Smooth muscle cell (in vitro differentiated cells): ENCODE measurements around the gene SEMA4D. TPM values are rescaled to one million over a fixed set of nuclear protein-coding genes. Genes with fewer than 3 reads are reported as not detected.

Experiments
- DNase-seq: peaks from one replicate; lab custom pipeline; 2025; ENCODE audit not compliant: unreplicated experiment; lab: John Stamatoyannopoulos, UW
- H2AFZ ChIP-seq: fragments of 200-600 bp; sonication (generic); 2 replicates; pipeline ENCODE4 v1.6.0; 2016; ENCODE audit warnings: antibody characterized with exemption, low read depth, mild to moderate bottlenecking
- H3F3A ChIP-seq: fragments of 200-600 bp; sonication (generic); 2 replicates; pipeline ENCODE4 v1.6.0; 2017; ENCODE audit warnings: antibody characterized with exemption, low read depth
- H3K27ac ChIP-seq: fragments of 200-600 bp; sonication (generic); 2 replicates; pipeline ENCODE4 v1.5.1; 2016; ENCODE audit warnings: low read depth, mild to moderate bottlenecking
- H3K27me3 ChIP-seq: fragments of 200-600 bp; sonication (generic); 2 replicates; pipeline ENCODE4 v1.6.1; 2016; ENCODE audit warnings: low read depth, mild to moderate bottlenecking
- H3K36me3 ChIP-seq: fragments of 200-600 bp; sonication (generic); 2 replicates; pipeline ENCODE4 v1.5.1; 2016; ENCODE audit warnings: low read depth
- H3K4me1 ChIP-seq: fragments of 200-600 bp; sonication (generic); 2 replicates; pipeline ENCODE4 v1.5.1; 2016; ENCODE audit warnings: low read depth
- H3K4me2 ChIP-seq: fragments of 200-600 bp; sonication (generic); 2 replicates; pipeline ENCODE4 v1.6.0; 2016; ENCODE audit warnings: mild to moderate bottlenecking
- H3K4me3 ChIP-seq: fragments of 200-600 bp; sonication (generic); 2 replicates; pipeline ENCODE4 v1.5.1; 2016; ENCODE audit warnings: mild to moderate bottlenecking
- H3K79me2 ChIP-seq: fragments of 200-600 bp; sonication (generic); 2 replicates; pipeline ENCODE4 v1.6.0; 2016; ENCODE audit warnings: low read depth, mild to moderate bottlenecking
- H3K9ac ChIP-seq: fragments of 200-600 bp; sonication (generic); 2 replicates; pipeline ENCODE4 v1.6.0; 2016; ENCODE audit warnings: low read depth
- H3K9me3 ChIP-seq: fragments of 200-600 bp; sonication (generic); replicated peaks from 2 replicates; pipeline ENCODE4 v1.5.1; 2016; ENCODE audit warnings: low read depth
- H4K20me1 ChIP-seq: fragments of 200-600 bp; sonication (generic); 2 replicates; pipeline ENCODE4 v1.6.0; 2016; ENCODE audit warnings: low read depth
- WGBS: methylation state at CpG from one replicate; pipeline ENCODE4 v1.1.7; 2016; ENCODE audit warnings: low lambda C conversion rate; 5-methylcytosine and 5-hydroxymethylcytosine counted together
- polyA plus RNA-seq: library from polyadenylated mRNA; unstranded; fragments of >200 nt; fragmentation: Nextera tagmentation; extraction: Ambion mirVana; gene quantifications from 2 replicates; pipeline ENCODE4 v1.2.1, GENCODE V29; 2016
- total RNA-seq: library from RNA; depleted of rRNA; stranded (reverse); fragments of >200 nt; gene quantifications from 2 replicates; pipeline ENCODE4 v1.2.3, GENCODE V29; 2014
- TF ChIP-seq, protein P1 (sequence below): fragments of 200-600 bp; sonication (generic); IDR thresholded peaks from 2 replicates; pipeline ENCODE4 v1.5.1; 2017; ENCODE audit warnings: borderline replicate concordance, mild to moderate bottlenecking, antibody characterized with exemption; ENCODE audit not compliant: insufficient read depth, poor library complexity, severe bottlenecking

Gene SEMA4D
- total and polyA plus RNA-seq, 2 experiments from 2014 or later: 0.63 to 2.7 TPM

GRCh38 chr9:89447416-89447815 lies 50.5 kb downstream of the SEMA4D start:
- Histone ChIP-seq H3K9ac (no peak overlapping the region), H3K36me3 (no peaks in the 10 kb centered on the region), H4K20me1 (no peaks in the 10 kb centered on the region), H2AFZ (no peak overlapping the region), H3K4me2 (no peak overlapping the region), H3K4me1 (no peaks in the 10 kb centered on the region), H3F3A (no peaks in the 10 kb centered on the region), H3K27ac (no peak overlapping the region), H3K27me3 (no peaks in the 10 kb centered on the region), H3K9me3 (no peaks in the 10 kb centered on the region), H3K79me2 (no peaks in the 10 kb centered on the region), H3K4me3 (no peak overlapping the region)
- TF ChIP-seq, protein P1, sequence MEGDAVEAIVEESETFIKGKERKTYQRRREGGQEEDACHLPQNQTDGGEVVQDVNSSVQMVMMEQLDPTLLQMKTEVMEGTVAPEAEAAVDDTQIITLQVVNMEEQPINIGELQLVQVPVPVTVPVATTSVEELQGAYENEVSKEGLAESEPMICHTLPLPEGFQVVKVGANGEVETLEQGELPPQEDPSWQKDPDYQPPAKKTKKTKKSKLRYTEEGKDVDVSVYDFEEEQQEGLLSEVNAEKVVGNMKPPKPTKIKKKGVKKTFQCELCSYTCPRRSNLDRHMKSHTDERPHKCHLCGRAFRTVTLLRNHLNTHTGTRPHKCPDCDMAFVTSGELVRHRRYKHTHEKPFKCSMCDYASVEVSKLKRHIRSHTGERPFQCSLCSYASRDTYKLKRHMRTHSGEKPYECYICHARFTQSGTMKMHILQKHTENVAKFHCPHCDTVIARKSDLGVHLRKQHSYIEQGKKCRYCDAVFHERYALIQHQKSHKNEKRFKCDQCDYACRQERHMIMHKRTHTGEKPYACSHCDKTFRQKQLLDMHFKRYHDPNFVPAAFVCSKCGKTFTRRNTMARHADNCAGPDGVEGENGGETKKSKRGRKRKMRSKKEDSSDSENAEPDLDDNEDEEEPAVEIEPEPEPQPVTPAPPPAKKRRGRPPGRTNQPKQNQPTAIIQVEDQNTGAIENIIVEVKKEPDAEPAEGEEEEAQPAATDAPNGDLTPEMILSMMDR: no peak
- 92% methylated on average over 6 of the region's 8 CpGs for WGBS
- no peak for DNase-seq

DNA sequence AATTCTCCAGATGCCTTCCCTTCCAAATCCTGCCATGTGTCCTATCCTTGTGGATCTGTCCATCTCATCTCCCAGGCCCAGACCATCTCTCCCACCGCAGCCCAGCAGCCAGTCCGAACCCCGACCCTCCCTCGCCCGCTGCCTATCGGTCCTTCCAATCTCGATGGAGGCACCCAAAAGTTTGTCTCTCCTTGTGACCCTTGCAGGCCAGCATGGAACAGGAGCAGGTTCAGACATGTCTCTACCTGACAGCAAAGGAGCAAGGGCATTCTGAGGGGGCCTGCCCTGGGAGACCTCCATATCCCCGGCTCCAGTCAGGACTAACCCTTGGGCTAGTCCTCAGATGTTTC lies 51.0 kb downstream of the SEMA4D start:
- H3K4me2 ChIP-seq: no peak overlapping the region
- no peaks in the 10 kb centered on the region for H3K27me3 ChIP-seq
- no peak overlapping the region for H3K9ac ChIP-seq
- DNase-seq: no peak
- H3K9me3 ChIP-seq: no peaks in the 10 kb centered on the region
- no peak overlapping the region for H3K4me3 ChIP-seq
- H3K79me2 ChIP-seq: no peaks in the 10 kb centered on the region
- TF ChIP-seq, protein P1: no peak
- no peak overlapping the region for H3K27ac ChIP-seq
- H3K36me3 ChIP-seq: no peaks in the 10 kb centered on the region
- H4K20me1 ChIP-seq: no peaks in the 10 kb centered on the region
- H3F3A ChIP-seq: no peaks in the 10 kb centered on the region
- no peak overlapping the region for H2AFZ ChIP-seq
- 96% methylated on average over 8 of the region's 8 CpGs for WGBS
- H3K4me1 ChIP-seq: no peaks in the 10 kb centered on the region

- H2AFZ ChIP-seq: no peak overlapping the region
- H3F3A ChIP-seq: no peaks in the 10 kb centered on the region
- H3K27me3 ChIP-seq: no peaks in the 10 kb centered on the region
- no peak overlapping the region for H3K9ac ChIP-seq
- H3K27ac ChIP-seq: no peak overlapping the region
- H3K9me3 ChIP-seq: no peaks in the 10 kb centered on the region
- no peak overlapping the region for H3K4me2 ChIP-seq
- no peaks in the 10 kb centered on the region for H4K20me1 ChIP-seq
- no peaks in the 10 kb centered on the region for H3K36me3 ChIP-seq
- WGBS: 91% methylated on average over 13 of the region's 13 CpGs
- DNase-seq: no peak
- TF ChIP-seq, protein P1: no peak
- no peaks in the 10 kb centered on the region for H3K79me2 ChIP-seq
- no peak overlapping the region for H3K4me3 ChIP-seq
- no peaks in the 10 kb centered on the region for H3K4me1 ChIP-seq
Observed at GRCh38 chr9:89446261-89446960, 51.5 kb downstream of the SEMA4D start.

GRCh38 chr9:89445801-89446251 lies 52.1 kb downstream of the SEMA4D start:
- Histone ChIP-seq H3K9ac (no peak overlapping the region), H3K79me2 (no peaks in the 10 kb centered on the region), H3K27me3 (no peaks in the 10 kb centered on the region), H3K36me3 (no peaks in the 10 kb centered on the region), H4K20me1 (no peaks in the 10 kb centered on the region), H3K9me3 (no peaks in the 10 kb centered on the region), H3K4me3 (no peak overlapping the region), H3K4me1 (no peaks in the 10 kb centered on the region), H3F3A (no peaks in the 10 kb centered on the region), H3K4me2 (no peak overlapping the region), H2AFZ (no peak overlapping the region), H3K27ac (no peak overlapping the region)
- no peak for DNase-seq
- TF ChIP-seq, protein P1: no peak
- WGBS: 95% methylated on average over 8 of the region's 8 CpGs
